Right lung (tissue), 5 donors: ENCODE results near the gene ZBTB7C. TPM values are rescaled to one million over a fixed set of nuclear protein-coding genes. Genes with fewer than 3 reads are reported as not detected.
"Not testable (repeated sequence)": the region's sequence is repeated elsewhere in the genome, so short reads cannot be mapped to it uniquely, and the experiment has no call there.

Source experiments
- DNase-seq, 2 donors: peaks; one replicate each; pipeline ENCODE4 v3.0.0-alpha.2; 2013
- polyA plus RNA-seq, 5 donors: library from polyadenylated mRNA; unstranded; fragments of 120-200 nt; gene quantifications; one replicate each; pipeline versions ENCODE4 v1.2.1 to v1.2.3, GENCODE V29; 2013; ENCODE audit warnings: inconsistent platforms in 1 of 5, low replicate concordance in 1 of 5; ENCODE audit not compliant: insufficient read length in 5 of 5, insufficient read depth in 1 of 5

The ZBTB7C gene
- polyA plus RNA-seq, 5 donors: 1.7 to 3.5 (median 2.2) TPM

GRCh38 chr18:48303883-48304282, 105.3 kb downstream of the ZBTB7C start:
- no peak for DNase-seq

GRCh38 chr18:48302736-48303135, 106.4 kb downstream of the ZBTB7C start:
- DNase-seq: no peak

GRCh38 chr18:48300463-48300961, 108.7 kb downstream of the ZBTB7C start:
- no peak for DNase-seq

GRCh38 chr18:48297139-48297538, 112.0 kb downstream of the ZBTB7C start:
- DNase-seq: no peak

- DNase-seq: no peak
Measured at GRCh38 chr18:48296581-48296980, 112.6 kb downstream of the ZBTB7C start.

- DNase-seq: no peak
Measured at GRCh38 chr18:48295586-48296311, 113.4 kb downstream of the ZBTB7C start.

GRCh38 chr18:48294899-48295585, 114.1 kb downstream of the ZBTB7C start:
- no peak for DNase-seq

- DNase-seq: no peak
Measured at GRCh38 chr18:48293954-48294898, 115.0 kb downstream of the ZBTB7C start.

GRCh38 chr18:48292782-48293424, 116.3 kb downstream of the ZBTB7C start:
- no peak for DNase-seq

GRCh38 chr18:48292229-48292628, 117.0 kb downstream of the ZBTB7C start:
- no peak for DNase-seq

GRCh38 chr18:48290162-48290926, 118.8 kb downstream of the ZBTB7C start:
- DNase-seq: no peak

GRCh38 chr18:48284743-48285142, 124.4 kb downstream of the ZBTB7C start:
- DNase-seq: no peak

- DNase-seq: not testable (repeated sequence)
Measured at GRCh38 chr18:48284011-48284410, 125.2 kb downstream of the ZBTB7C start.

GRCh38 chr18:48281460-48281859, 127.7 kb downstream of the ZBTB7C start:
- DNase-seq: not testable (repeated sequence)

GRCh38 chr18:48279312-48279711, 129.9 kb downstream of the ZBTB7C start:
- no peak for DNase-seq

- no peak for DNase-seq
Measured at GRCh38 chr18:48278081-48278480, 131.1 kb downstream of the ZBTB7C start.

GRCh38 chr18:48274301-48274700, 134.9 kb downstream of the ZBTB7C start:
- no peak for DNase-seq

- no peak for DNase-seq
Measured at GRCh38 chr18:48270929-48271328, 138.3 kb downstream of the ZBTB7C start.

GRCh38 chr18:48265328-48265727, 143.9 kb downstream of the ZBTB7C start:
- no peak for DNase-seq
